Natural killer cell treated with Interleukin-12 subunit alpha and Interleukin-12 subunit beta and Interleukin-15 and Interleukin-18, amount 100 ng/mL, for 72 hours (primary cell): ENCODE data around the gene MEGF8. TPM values are rescaled to one million over a fixed set of nuclear protein-coding genes. Genes with fewer than 3 reads are reported as not detected.

Experiments
- ATAC-seq, 2 donors: fragments of 150-1000 bp; cut with Tn5 transposase in 1 of 2; sonication (Bioruptor Pico), chemical (Tn5 transposase) in 1 of 2; 2 replicates each; pipeline ENCODE4 v1.10.0; 2021
- DNase-seq: peaks from one replicate; pipeline ENCODE4 v3.0.0; 2022; ENCODE audit warnings: low spot score
- H3K27ac Mint-ChIP-seq, 2 donors: 1 replicate in 1 of 2; 2 replicates in 1 of 2; pipeline ENCODE4 v1.8.0; 2022; ENCODE audit warnings: mixed read lengths in 2 of 2, mild to moderate bottlenecking in 1 of 2, moderate library complexity in 1 of 2
- H3K27me3 Mint-ChIP-seq, 2 donors: 1 replicate in 1 of 2; 2 replicates in 1 of 2; pipeline ENCODE4 v1.8.0; 2022; ENCODE audit warnings: mixed read lengths in 2 of 2
- H3K36me3 Mint-ChIP-seq: one replicate; pipeline ENCODE4 v1.8.0; 2022; ENCODE audit warnings: mixed read lengths
- H3K4me1 Mint-ChIP-seq, 2 donors: 1 replicate in 1 of 2; 2 replicates in 1 of 2; pipeline ENCODE4 v1.8.0; 2022; ENCODE audit warnings: low read depth in 2 of 2, mixed read lengths in 2 of 2, mild to moderate bottlenecking in 1 of 2
- H3K4me3 Mint-ChIP-seq: one replicate; pipeline ENCODE4 v1.8.0; 2022; ENCODE audit warnings: mixed read lengths
- H3K9me3 Mint-ChIP-seq: 2 replicates; pipeline ENCODE4 v1.8.0; 2022; ENCODE audit warnings: mixed read lengths
- total RNA-seq, 2 donors: library from RNA; stranded (reverse); gene quantifications; one replicate each; pipeline ENCODE4 v1.2.3, GENCODE V29; 2022

Gene MEGF8
- total RNA-seq, 2 donors from 2014 or later, result 12.1 to 20.1 TPM

GRCh38 chr19:42368765-42369164, 43.3 kb downstream of the MEGF8 start:
- no peaks in the 10 kb centered on the region for H3K4me1 Mint-ChIP-seq
- ATAC-seq (no peak), DNase-seq (no peak)
- peaks cover under 1% of the 10 kb centered on the region for H3K36me3 Mint-ChIP-seq
- H3K4me3 Mint-ChIP-seq, result no peak overlapping the region
- H3K27me3 Mint-ChIP-seq, result no peaks in the 10 kb centered on the region
- H3K9me3 Mint-ChIP-seq, result no peaks in the 10 kb centered on the region
- H3K27ac Mint-ChIP-seq, result no peak overlapping the region

- no peaks in the 10 kb centered on the region for H3K36me3 Mint-ChIP-seq
- H3K9me3 Mint-ChIP-seq, result no peaks in the 10 kb centered on the region
- no peak overlapping the region for H3K27ac Mint-ChIP-seq
Observed at GRCh38 chr19:42369433-42370067, 44.1 kb downstream of the MEGF8 start.

DNA sequence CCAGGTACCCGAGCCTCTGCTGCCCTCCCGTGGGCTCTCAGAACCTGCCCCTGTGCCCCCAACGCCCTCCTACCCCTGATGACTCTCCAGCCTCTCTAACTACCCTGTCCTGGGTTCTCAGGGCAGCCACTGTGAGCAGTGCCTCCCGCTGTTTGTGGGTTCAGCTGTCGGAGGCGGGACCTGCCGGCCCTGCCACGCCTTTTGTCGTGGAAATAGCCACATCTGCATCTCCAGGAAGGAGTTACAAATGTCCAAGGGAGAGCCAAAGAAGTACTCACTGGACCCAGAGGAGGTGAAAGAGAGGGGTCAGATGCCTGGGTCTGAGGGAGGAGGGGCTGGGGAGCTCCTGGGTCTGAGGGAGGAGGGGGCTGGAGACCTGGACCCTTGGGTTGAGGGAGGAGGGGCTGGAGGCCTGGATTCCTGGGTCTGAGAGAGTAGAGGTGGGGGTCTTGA, 44.7 kb downstream of the MEGF8 start:
- no peak for ATAC-seq
- no peak for DNase-seq
- H3K27ac Mint-ChIP-seq, result no peak overlapping the region
- no peak overlapping the region for H3K4me3 Mint-ChIP-seq
- no peaks in the 10 kb centered on the region for H3K9me3 Mint-ChIP-seq
- no peaks in the 10 kb centered on the region for H3K4me1 Mint-ChIP-seq
- no peaks in the 10 kb centered on the region for H3K36me3 Mint-ChIP-seq
- no peaks in the 10 kb centered on the region for H3K27me3 Mint-ChIP-seq

More at GRCh38 chr19:42369433-42370067, 44.1 kb downstream of the MEGF8 start:
- Mint-ChIP-seq H3K27me3 (no peaks in the 10 kb centered on the region), H3K4me1 (no peaks in the 10 kb centered on the region), H3K4me3 (no peak overlapping the region)
- ATAC-seq (no peak), DNase-seq (no peak)

DNA sequence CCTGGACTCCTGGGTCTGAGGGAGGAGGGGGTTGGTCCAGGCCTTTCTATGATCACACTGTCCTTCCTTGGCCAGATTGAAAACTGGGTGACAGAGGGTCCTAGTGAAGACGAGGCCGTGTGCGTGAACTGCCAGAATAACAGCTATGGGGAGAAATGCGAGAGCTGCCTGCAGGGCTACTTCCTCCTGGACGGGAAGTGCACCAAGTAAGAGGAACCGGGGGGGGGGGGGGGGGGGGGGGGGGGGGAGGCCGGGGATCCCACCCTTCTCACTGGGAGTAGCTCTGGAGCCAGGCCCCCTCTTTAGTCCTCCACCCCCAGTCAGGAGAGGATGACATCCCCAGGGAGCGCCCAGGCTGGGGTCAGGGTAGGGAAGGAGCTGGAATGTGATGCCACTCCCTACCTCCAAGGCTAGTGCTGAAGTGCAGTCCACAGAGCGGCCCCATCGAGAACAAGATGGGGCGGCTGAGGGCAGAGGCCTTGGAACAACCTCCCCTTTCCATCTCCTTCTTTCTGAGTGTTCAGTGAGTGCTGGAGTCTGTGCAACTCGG, 45.3 kb downstream of the MEGF8 start:
- Mint-ChIP-seq H3K27me3 (no peaks in the 10 kb centered on the region), H3K9me3 (no peaks in the 10 kb centered on the region), H3K36me3 (no peaks in the 10 kb centered on the region), H3K27ac (no peak overlapping the region), H3K4me3 (no peak overlapping the region), H3K4me1 (no peaks in the 10 kb centered on the region)
- ATAC-seq (no peak), DNase-seq (no peak)

DNA sequence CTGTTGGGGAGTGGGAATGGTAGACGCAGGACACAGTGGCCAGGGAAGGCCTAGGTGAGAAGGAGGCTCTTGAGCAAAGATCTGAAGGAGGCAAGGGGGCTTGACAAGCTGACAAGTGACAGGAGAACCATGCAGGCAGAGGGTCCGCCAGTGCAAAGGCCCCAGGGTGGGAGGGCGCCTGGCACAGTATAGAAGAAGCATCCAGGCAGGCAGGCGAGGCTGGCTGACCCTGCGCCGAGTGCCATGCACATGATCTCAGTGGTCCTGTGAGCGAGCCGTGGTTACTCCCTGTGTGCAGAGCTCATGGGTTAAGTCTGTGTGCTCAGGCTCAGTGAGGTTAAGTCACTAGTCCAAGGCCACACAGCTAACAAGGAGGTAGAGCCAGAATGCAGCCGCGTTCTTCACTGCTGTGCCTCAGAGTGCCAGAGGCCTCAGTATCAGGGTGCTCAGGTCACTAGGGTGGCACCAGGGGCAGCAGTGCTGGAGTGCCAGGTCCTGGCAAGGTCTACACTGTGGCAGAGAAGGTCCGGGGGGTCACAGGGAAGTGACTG, 49.5 kb downstream of the MEGF8 start:
- Mint-ChIP-seq H3K27ac (no peak overlapping the region), H3K4me3 (no peak overlapping the region), H3K36me3 (no peaks in the 10 kb centered on the region), H3K4me1 (no peaks in the 10 kb centered on the region), H3K27me3 (no peaks in the 10 kb centered on the region), H3K9me3 (no peaks in the 10 kb centered on the region)
- DNase-seq (no peak), ATAC-seq (no peak)

DNA sequence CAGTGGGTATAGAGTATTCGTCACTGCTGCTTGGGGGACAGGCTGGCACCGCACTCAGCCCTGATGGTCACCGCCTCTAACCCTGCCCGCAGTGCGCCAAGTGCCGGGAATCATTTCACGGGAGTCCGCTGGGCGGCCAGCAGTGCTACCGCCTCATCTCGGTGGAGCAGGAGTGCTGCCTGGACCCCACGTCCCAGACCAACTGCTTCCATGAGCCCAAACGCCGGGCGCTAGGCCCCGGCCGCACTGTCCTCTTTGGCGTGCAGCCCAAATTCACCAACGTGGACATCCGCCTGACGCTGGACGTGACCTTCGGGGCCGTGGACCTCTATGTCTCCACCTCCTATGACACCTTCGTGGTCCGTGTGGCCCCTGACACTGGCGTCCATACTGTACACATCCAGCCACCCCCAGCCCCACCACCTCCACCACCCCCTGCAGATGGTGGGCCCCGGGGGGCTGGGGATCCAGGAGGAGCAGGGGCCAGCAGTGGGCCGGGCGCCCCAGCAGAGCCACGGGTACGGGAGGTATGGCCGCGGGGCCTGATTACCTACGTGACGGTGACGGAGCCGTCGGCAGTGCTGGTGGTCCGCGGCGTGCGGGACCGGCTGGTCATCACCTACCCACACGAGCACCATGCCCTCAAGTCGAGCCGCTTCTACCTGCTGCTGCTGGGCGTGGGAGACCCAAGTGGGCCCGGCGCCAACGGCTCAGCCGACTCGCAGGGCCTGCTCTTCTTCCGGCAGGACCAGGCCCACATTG, 50.2 kb downstream of the MEGF8 start:
- Mint-ChIP-seq H3K27me3 (no peaks in the 10 kb centered on the region), H3K27ac (no peak overlapping the region), H3K4me1 (no peaks in the 10 kb centered on the region), H3K36me3 (no peaks in the 10 kb centered on the region), H3K4me3 (no peak overlapping the region), H3K9me3 (no peaks in the 10 kb centered on the region)
- ATAC-seq, result no peak
- no peak for DNase-seq

DNA sequence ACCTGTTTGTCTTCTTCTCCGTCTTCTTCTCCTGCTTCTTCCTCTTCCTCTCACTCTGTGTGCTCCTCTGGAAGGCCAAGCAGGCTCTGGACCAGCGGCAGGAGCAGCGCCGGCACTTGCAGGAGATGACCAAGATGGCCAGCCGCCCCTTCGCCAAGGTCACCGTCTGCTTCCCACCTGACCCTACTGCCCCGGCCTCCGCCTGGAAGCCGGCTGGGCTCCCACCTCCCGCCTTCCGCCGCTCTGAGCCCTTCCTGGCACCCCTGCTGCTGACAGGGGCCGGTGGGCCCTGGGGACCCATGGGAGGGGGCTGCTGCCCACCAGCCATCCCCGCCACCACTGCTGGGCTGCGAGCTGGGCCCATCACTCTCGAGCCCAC, 50.7 kb downstream of the MEGF8 start:
- DNase-seq (no peak), ATAC-seq (no peak)
- no peaks in the 10 kb centered on the region for H3K4me1 Mint-ChIP-seq
- no peaks in the 10 kb centered on the region for H3K9me3 Mint-ChIP-seq
- H3K27ac Mint-ChIP-seq, result no peak overlapping the region
- H3K4me3 Mint-ChIP-seq, result no peak overlapping the region
- H3K36me3 Mint-ChIP-seq, result no peaks in the 10 kb centered on the region
- H3K27me3 Mint-ChIP-seq, result no peaks in the 10 kb centered on the region

DNA sequence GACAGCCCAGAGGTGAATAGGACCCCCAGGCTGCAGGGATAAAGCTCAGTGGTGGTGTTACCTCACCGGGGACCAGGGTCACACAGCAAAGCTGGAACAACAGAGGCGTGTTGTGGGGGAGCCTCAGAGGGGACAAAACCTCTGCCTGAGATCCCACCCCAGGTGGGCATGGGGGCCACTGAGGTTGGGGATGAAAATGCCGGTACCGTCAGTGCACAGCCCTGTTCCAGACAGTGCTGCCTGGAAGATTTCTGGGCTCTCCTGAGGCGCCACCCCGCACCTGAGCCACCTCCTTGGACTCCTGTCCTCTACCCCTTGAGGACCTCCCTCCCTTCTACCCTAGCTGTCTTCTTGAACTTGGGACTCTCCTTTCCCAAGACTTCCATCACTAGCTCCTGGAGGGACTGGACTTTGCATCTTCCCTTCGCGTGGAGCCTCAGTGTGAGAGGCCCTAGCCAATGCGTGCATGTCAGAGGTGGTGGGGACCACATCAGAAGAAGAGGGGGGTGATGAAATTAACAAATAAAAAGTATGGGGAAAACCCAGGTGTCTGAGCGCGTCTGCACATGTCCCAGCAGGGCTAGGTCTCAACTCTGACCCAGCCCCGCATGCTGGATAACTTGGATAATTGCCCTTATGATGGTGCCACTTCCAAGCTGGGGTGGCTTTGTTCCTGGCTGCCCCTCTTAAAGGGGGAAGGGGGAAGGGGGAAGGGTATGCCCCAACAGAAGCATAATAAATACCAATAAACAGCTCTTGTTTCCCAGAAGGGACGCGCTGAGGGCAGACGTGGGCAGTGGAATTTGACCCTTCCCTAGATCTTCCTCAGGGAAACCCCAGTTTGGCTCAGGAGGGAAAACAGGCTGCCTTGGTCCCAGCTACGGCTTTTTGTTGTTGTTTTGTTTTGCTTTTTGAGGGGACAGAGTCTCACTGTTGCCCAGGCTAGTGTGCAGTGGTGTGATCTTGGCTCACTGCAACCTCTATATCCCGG, 53.1 kb downstream of the MEGF8 start:
- Mint-ChIP-seq H3K27ac (no peak overlapping the region), H3K4me3 (no peak overlapping the region), H3K9me3 (no peaks in the 10 kb centered on the region), H3K36me3 (no peaks in the 10 kb centered on the region), H3K4me1 (no peaks in the 10 kb centered on the region), H3K27me3 (peaks cover 8 to 11% of the 10 kb centered on the region in 2 donors)
- DNase-seq, result no peak
- peak in 1 of 2 donors; percentile 24 for ATAC-seq

- Mint-ChIP-seq H3K9me3 (no peaks in the 10 kb centered on the region), H3K36me3 (no peaks in the 10 kb centered on the region), H3K4me1 (no peaks in the 10 kb centered on the region), H3K27me3 (peaks cover 8 to 11% of the 10 kb centered on the region in 2 donors), H3K4me3 (no peak overlapping the region), H3K27ac (no peak overlapping the region)
- no peak for ATAC-seq
- no peak for DNase-seq
Observed at GRCh38 chr19:42380155-42380554, 54.7 kb downstream of the MEGF8 start.

GRCh38 chr19:42386974-42387707, 61.7 kb downstream of the MEGF8 start:
- Mint-ChIP-seq H3K4me1 (peaks cover 7 to 11% of the 10 kb centered on the region in 2 donors), H3K27me3 (peaks cover 32 to 37% of the 10 kb centered on the region in 2 donors)
- DNase-seq, result peak; percentile 70

DNA sequence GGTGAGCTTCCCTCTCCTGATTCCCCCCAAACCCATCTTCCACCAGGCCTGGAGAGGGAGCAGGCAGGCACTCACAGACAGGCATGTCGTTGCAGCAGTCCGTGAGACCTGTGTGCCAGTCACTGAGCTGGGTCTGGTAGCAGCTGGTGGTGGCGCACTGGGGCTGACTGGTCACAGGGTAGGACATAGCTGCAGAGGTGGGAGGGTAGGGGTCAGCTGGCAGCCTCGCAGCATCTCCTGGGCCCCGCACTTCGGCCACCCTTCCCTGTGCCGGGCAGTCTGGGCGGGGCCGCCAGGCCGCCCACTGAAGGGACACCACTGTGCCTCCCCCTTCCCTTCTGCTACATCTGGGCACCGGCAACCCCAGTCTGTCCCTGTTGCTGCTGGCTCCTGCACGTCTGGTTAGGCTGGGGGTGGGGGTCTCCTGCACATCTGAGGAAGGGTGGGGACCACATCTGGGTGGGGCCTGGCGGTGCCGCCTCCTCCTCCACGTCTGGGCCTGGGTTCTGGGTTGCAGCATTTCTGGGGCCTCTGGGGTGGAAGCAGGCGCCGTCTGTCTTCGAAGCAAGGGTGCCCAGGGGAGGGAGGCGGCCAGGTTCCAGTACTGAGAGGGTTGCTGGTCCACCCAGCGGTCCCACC, 63.5 kb downstream of the MEGF8 start:
- H3K4me1 Mint-ChIP-seq, result peaks cover 7 to 11% of the 10 kb centered on the region in 2 donors
- ATAC-seq, result no peak
- no peak overlapping the region for H3K4me3 Mint-ChIP-seq

More at GRCh38 chr19:42386974-42387707, 61.7 kb downstream of the MEGF8 start:
- Mint-ChIP-seq H3K36me3 (no peaks in the 10 kb centered on the region), H3K27ac (no peak overlapping the region), H3K9me3 (no peaks in the 10 kb centered on the region), H3K4me3 (peak overlapping the region; percentile 77)
- peak; percentile 80 to 89 for ATAC-seq

GRCh38 chr19:42389899-42390298, 64.5 kb downstream of the MEGF8 start, which contains the start of gene CNFN:
CNFN (minus strand) TSS chr19:42390297; CDS start chr19:42389037, 1,260 bp downstream.
- H3K4me3 Mint-ChIP-seq, result no peak within 1 kb of the TSS
- H3K36me3 Mint-ChIP-seq, result no peaks in the 10 kb centered on the region
- H3K27ac Mint-ChIP-seq, result no peak within 1 kb of the TSS
- H3K9me3 Mint-ChIP-seq, result no peaks in the 10 kb centered on the region
- H3K4me1 Mint-ChIP-seq, result peaks cover 7 to 11% of the 10 kb centered on the region in 2 donors
- DNase-seq, result no peak
- no peak for ATAC-seq
- H3K27me3 Mint-ChIP-seq, result peaks cover 23 to 31% of the 10 kb centered on the region in 2 donors

More for the DNA sequence above, 63.5 kb downstream of the MEGF8 start:
- DNase-seq, result no peak
- Mint-ChIP-seq H3K27ac (no peak overlapping the region), H3K27me3 (peaks cover 23 to 31% of the 10 kb centered on the region in 2 donors), H3K9me3 (no peaks in the 10 kb centered on the region), H3K36me3 (no peaks in the 10 kb centered on the region)
